HG03575 (cell line): ENCODE data around the gene COL23A1.

Source experiments
- ATAC-seq: cut with Tn5 transposase; IDR thresholded peaks from one replicate; pipeline ENCODE4 v1.9.1; 2021; ENCODE audit not compliant: unreplicated experiment, insufficient number of reproducible peaks, low FRiP score; ENCODE audit errors: extremely low read depth

The COL23A1 gene

GRCh38 chr5:178590141-178590923 is at the start of gene COL23A1:
COL23A1 (minus strand) TSS chr5:178590393.
- no peak for ATAC-seq

- ATAC-seq, result no peak
Observed at GRCh38 chr5:178637356-178638074, 47.3 kb upstream of the COL23A1 start.

- ATAC-seq, result no peak
Observed at GRCh38 chr5:178632285-178632684, 42.1 kb upstream of the COL23A1 start.

- no peak for ATAC-seq
Observed at GRCh38 chr5:178630951-178631350, 40.8 kb upstream of the COL23A1 start.

GRCh38 chr5:178630475-178630930 is 40.3 kb upstream of the COL23A1 start:
- ATAC-seq, result no peak

- ATAC-seq, result no peak
Observed at GRCh38 chr5:178627259-178627598, 37.0 kb upstream of the COL23A1 start.

- ATAC-seq, result peak; percentile 42
Observed at GRCh38 chr5:178626484-178627258, 36.5 kb upstream of the COL23A1 start, which contains the start of gene CLK4. CLK4 (minus strand) TSS chr5:178627050; CDS start chr5:178623416, 3,634 bp downstream.

- no peak for ATAC-seq
Observed at GRCh38 chr5:178625679-178626483, 35.7 kb upstream of the COL23A1 start.

- ATAC-seq, result no peak
Observed at GRCh38 chr5:178624631-178625546, 34.7 kb upstream of the COL23A1 start.

- no peak for ATAC-seq
Observed at GRCh38 chr5:178622679-178623247, 32.6 kb upstream of the COL23A1 start.

- no peak for ATAC-seq
Observed at GRCh38 chr5:178619390-178619789, 29.2 kb upstream of the COL23A1 start.

- ATAC-seq, result no peak
Observed at GRCh38 chr5:178612299-178612698, 22.1 kb upstream of the COL23A1 start.

GRCh38 chr5:178606269-178606668 is 16.1 kb upstream of the COL23A1 start:
- ATAC-seq, result no peak

GRCh38 chr5:178605788-178606187 is 15.6 kb upstream of the COL23A1 start:
- ATAC-seq, result no peak

- no peak for ATAC-seq
Observed at GRCh38 chr5:178602752-178603151, 12.6 kb upstream of the COL23A1 start.

GRCh38 chr5:178595750-178596149 is 5.6 kb upstream of the COL23A1 start:
- no peak for ATAC-seq

- no peak for ATAC-seq
Observed at GRCh38 chr5:178595150-178595549, 5.0 kb upstream of the COL23A1 start.
